D721Med (cell line): Measurements from ENCODE around the gene ZNRF2.

Source experiments
- DNase-seq: peaks from one replicate; pipeline ENCODE4 v3.0.0; 2011; ENCODE audit warnings: low spot score; ENCODE audit not compliant: insufficient read length
- FAIRE-seq: peaks from 2 replicates; lab custom pipeline; 2011; peaks lifted over from hg19 to GRCh38; lab: Jason Lieb, UNC
- CTCF ChIP-seq: IDR thresholded peaks from 2 replicates; pipeline ENCODE4 v1.5.1; 2012; ENCODE audit warnings: mild to moderate bottlenecking, control low read depth; ENCODE audit not compliant: insufficient read depth; ENCODE audit errors: missing control alignments

ZNRF2 gene

GRCh38 chr7:30272126-30272525, 12.3 kb upstream of the ZNRF2 start:
- DNase-seq = no peak
- no peak for FAIRE-seq

DNA sequence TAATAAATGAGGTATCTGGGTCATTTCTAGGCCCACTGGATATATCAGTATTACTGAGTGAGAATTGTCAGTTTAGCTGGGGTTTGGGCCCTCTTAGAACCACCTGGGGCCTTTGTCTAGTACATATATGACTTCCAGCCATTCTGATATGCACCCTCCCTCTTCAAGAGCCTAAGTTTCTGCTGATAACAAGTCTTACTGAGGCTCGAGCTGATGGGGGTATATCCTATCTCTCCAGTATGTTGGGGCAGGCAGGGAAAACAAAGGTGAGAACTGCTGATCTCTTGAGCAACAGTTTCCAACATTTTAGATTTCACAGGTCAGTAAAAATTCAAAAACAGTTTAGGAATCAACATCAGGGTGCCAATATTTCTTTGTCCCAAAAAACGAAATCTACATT, 10.8 kb upstream of the ZNRF2 start:
- no peak for FAIRE-seq
- no peak for TF ChIP-seq CTCF
- DNase-seq = no peak

More at GRCh38 chr7:30272126-30272525, 12.3 kb upstream of the ZNRF2 start:
- no peak for TF ChIP-seq CTCF

DNA sequence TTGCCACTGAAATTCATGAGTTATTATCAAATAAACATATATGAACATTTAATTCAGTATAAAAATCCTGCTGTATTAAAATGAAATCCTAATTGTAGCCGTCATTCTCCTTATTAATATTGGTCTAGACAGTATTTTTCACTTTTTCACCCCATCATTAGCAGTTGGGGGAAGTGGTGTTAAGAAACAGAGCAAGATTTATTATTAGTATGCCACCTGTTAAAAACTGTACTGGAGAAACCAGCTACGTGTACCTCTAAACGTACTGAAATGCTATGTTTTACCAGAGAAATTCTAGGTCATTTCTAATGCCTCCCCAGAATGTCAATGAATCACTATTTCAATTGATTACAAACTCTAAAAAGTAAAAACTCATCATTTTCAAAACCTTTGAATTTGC, 9.8 kb upstream of the ZNRF2 start:
- FAIRE-seq (no peak), DNase-seq (no peak)
- no peak for TF ChIP-seq CTCF

DNA sequence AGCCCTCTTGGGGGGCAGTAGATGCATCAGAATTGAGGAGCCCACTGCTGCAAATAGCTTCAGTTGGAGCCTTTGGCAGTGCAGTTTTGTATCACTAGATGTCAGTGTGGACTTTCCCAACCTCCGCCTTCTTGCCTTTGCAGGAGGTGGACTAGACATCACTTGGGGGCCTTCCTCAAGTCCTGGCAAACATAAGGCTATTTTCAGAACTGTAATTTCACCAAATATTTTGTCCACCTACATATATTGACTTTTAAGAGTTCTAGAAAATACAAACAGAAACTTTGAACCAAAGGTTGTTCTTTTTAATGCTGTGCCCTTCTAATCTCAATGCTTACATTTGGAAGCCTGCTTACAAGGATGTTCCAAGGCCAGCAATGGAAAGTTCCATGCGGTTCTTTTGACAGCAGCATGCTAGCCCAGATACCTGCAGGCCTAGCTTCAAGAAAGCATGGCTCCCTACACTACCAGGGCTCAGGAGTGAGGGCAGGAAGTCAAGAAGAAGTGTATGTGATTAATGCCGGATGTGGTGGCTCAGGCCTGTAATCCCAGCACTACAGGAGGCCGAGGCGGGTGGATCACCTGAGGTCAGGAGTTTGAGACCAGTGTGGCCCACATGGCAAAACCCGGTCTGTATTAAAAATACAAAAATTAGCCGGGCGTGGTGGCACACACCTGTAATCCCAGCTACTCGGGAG, 8.0 kb upstream of the ZNRF2 start:
- FAIRE-seq (no peak), DNase-seq (no peak)
- TF ChIP-seq CTCF = peak; percentile 82

- no peak for TF ChIP-seq CTCF
- no peak for FAIRE-seq
- DNase-seq = no peak
Measured at GRCh38 chr7:30278376-30278775, 6.0 kb upstream of the ZNRF2 start.

- no peak for DNase-seq
- no peak for FAIRE-seq
- no peak for TF ChIP-seq CTCF
Measured at GRCh38 chr7:30278849-30279652, 5.3 kb upstream of the ZNRF2 start.

DNA sequence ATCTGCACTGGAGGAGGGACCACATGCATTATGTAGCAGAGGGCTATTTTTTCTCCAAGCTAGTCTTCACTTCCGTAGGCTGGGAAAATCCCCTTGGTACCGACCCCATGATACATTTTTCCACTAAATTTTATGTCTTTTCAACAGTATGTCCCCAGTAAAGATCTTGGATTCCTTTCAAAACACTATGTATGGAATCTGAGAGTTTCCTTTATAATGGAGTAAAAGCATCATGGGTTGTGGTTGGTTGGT, 4.8 kb upstream of the ZNRF2 start:
- TF ChIP-seq CTCF = no peak

More for the DNA sequence above, 4.8 kb upstream of the ZNRF2 start:
- FAIRE-seq (no peak), DNase-seq (no peak)
